Stimulated activated CD8-positive, alpha-beta memory T cell treated with anti-CD3 and anti-CD28 coated beads, Interleukin-4, amount 100 ng/mL, for 24 hours (primary cell): ENCODE results near the gene TLR3.

Experiments
- DNase-seq: peaks from one replicate; pipeline ENCODE4 v3.0.0-alpha.2; 2020; ENCODE audit warnings: low read depth

TLR3 gene

DNA sequence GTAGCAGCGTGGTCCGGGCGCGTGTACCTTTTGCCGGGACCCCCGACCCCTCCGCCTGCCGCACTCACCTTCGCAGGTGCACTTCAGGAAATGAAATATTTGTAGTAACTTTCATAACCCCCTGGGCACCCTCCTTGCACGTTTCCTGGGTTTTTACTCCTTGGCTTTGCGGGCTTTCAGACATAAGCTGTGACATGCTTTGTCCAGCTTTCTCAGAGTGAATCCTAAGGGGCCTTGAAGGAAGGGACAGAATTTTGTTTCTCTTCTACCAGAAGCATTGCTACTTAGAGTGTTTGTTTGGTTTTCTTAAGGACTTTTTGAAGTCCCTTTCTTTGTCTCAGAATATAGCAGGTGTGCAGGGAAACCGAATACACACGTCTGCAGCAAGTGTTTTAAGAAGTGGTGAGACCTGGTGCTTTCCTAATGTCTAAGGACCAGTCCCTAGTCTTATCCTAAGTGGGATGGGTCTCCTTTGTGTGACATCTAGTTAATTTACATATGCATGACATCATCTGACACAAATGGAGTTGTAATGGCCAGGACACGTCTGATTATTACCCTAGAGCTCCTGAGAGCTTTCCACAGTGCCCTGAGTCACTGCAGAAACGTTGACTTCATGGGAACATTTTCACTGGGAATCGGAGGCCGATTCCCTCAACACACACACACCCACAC lies 36.8 kb downstream of the TLR3 start:
- no peak for DNase-seq

DNA sequence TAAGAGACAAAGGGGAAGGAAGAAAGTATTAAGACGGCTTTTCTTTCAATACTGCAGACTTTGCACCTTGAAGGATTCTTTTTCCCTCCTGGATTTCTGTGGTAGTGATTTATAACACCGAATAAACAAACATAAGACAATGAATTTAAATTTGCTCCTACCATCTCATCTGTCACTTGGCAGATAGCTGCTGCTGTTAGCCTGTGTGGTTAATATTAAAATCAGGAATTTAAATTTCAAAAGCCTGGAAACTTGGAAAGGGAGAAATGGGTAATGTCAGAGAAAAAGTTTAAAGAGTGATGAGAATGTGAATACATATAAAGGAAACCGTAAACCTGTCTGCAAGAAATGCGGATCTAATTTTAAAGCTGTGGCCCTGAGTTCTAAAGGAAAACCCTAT lies 39.0 kb downstream of the TLR3 start:
- no peak for DNase-seq

DNA sequence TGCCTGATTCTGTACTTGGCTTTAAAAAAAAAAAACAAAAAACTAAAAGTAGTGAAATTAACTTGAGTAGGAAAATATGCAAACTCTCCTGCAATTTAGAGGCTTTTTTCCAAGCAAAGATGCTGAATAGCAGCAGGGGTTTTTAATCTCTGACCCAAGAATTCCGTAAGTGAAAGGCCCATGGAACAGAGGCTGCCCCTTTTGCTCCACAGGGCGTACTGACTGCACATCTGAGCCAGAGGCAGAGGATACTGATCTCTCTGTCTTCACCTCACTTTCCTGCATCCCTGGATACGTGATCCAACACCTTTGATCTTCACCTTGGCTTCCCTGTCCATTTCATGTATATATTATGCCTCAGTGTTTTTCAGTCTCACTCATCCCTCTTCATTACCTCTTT lies 39.4 kb downstream of the TLR3 start:
- no peak for DNase-seq

DNA sequence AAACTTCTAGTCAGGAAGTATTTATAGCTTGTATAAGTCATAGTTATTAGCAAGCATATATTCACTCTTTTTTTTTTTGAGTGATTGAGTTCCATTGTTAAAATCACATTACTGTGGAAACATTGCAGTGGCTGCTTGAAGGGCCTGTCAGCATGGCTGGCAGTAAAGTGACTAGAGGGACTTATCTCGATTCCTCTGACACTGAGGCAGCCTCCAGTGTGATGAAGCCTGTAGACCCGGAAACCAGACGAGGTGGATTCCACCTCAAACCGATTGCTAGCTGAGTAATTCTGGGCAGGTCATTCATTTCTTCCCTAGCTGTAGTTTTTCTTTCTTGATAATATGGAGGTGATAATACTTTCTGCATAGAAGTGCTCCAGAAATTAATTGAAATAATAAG lies 40.3 kb downstream of the TLR3 start:
- no peak for DNase-seq

DNA sequence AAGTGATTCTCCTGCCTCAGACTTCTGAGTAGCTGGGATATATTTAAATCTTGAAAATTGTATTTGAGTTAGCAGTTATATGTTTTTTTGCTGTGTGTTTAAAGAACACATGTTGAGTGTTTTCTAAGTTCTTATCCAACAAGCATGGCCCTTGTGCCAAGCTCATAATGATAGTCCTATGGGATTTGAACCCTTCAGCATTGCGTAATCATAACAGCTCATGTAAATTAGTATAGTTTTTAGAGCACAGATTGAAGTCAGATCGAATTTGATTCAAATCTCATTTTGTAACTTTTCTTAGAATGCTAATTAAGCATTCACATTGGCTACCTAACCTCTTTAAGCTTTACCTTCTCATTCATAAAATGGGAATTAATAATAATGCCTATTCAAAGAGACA lies 47.7 kb downstream of the TLR3 start:
- DNase-seq, result no peak

DNA sequence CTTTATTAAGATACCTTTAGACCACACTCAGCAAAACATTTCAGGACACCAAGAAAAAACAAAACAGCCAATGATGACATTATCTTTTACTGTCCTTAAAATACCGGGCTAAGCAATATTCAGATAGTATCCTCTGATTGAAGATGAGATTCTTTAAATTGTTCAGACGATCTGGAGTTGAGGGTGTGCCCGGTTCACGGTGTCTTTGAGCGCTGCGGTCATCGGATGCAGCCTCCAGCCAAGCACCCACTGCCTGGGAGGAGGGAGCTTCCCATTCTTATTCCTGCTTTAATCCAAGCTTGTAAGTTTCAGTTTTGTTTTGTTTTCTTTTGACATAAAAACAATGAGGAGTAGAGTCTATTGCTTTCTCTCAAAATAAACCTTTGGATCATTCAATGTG lies 49.6 kb downstream of the TLR3 start:
- DNase-seq, result no peak

DNA sequence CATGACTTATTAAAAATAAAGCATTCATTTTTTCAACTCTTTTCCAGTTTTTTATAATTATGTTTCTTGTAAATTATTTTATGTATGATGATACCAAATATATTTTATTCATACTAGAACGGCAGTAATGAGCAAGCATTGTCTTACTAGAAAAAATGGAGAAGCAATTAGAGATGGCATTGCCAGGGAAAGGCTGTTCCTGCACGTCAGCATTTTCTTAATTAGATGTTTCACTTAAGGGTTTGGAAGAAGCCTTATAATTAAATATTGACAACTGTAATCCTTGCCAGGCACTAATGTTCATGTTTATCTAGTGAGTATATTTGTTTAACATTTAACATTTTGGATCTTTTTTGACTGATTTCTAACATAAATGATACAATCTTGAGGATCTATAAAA lies 52.1 kb downstream of the TLR3 start:
- no peak for DNase-seq

DNA sequence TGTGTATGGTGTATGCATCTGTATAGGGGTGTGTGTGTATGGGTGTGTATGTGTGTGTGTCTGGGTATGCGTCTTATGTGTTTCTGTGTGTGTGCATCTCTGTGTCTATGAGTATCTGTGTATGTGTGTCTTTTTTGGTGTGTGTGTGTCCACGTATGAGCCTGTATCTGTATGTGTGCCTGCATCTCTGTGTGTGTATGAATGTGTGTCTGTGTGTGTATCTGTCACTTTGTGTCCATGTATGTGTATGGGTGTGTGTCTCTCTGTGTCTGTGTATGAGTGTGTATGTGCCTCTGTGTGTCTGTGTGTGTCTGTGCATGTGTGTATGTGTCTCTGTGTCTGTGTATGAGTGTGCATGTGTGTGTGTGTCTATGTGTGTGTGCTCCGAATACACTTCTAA lies 59.9 kb downstream of the TLR3 start:
- DNase-seq, result no peak

DNA sequence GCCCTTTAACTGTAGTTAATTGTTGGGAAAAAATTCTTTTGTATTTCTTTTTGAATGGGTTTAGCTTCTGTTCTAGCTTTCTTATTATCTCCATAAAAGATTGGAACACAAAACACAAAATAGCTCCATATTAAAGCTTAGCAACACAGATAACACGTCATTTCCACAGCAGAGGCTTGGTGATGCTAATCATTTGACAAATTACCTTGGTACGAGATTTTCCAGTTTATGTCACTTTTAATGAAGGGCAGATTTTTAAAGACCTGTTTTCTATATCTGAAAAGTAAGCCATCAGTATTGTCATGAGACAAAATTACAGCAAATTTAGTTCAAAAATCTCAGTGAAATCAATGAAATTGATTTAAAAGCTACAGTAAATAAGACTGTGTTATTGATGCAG lies 63.0 kb downstream of the TLR3 start:
- no peak for DNase-seq

DNA sequence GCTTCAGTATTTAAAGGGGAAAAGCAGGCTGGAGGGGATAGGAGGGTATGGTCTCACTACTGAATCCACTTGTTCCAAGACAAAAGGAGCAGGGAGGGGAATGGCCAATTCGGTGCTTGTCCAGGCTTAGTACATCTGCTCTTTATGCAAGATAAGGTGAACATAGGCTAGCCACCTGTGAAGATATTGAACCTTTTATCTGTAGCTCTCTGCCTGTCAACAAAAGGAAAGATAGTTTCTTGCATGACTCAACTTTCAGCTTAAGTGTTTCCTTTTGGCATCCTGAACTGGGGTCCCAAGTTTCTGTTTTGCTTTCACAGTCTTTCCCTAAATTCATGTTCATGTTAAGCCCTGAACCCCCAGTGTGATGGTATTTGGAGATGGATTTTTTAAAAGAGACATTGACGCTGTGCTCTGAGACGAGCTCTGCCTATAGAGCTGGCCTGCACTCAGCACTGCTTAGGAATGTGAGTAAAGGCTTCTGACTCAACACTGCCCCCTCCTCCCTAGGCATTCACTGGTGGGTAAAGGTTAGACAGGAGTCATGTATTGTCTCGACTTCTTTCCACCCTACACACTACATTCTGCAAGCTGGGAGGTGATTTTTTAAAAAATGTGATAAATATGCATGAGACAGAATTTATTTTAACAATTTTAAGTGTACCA lies 63.8 kb downstream of the TLR3 start:
- no peak for DNase-seq

DNA sequence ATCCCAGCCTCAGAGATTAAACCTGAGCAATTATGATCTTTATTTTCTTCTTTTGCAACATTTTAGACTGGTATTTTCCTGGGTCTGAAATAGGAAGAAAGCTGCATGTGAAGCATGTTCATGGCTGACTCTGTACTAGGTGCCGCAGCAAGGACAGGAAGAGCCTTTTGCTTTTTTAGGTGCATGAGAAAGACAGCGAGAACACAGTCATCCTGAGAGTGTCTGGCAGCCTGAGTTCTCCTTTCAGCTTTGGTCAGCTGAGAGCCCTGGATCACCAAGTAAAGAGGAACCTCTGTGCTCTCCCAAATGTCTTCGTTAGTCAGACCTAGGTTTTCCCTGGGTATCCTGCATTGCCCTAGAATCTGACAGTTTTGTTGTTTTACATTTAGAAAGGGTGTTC lies 65.3 kb downstream of the TLR3 start:
- DNase-seq, result no peak

DNA sequence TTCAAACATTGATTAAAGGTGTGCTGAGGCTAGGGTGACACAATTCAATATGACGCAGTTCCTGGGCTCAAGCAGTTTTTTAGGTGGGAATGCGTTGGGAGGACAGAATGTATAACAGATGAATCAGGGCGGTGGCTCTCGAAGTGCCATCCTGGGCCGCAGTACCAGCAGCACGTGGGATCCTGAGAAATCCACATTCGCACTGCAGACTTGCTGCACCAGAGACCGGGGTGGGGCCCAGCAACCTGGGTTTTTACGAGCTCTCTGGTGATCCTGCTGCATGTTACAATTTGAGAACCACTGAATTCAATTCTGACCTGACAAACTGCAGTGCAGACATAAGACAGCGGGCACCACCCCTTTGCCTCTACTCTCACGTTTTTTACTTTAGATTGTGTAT lies 65.9 kb downstream of the TLR3 start:
- no peak for DNase-seq

DNA sequence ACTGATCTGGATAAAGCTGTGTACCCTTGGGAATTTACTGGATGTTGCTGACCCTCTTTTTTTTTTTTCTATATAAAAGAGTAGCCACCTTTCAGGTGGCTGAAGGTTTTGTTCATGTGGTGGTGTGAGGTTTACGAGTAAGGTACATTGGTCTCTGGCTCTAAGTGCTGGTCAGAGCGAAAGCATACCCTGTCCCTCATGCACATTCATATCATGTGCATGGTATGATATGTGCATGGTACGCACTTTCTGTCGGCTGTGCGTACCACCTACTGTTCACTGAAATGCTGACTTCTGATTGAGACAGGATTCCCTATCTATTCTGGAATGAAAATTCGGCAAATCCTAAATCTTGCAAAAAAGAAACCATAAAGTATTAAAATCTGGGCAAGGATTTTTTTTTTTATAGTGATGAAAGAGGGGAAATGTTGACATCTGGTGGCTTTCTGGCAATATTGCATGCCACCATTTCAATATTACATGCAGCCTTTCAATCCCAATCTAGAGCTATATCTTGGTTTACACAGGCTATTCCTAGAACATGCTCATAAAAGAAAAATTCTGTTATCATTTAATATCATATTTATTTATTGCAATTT lies 68.3 kb downstream of the TLR3 start:
- DNase-seq, result no peak
